ENCODE measurements around the gene PAK2. TPM values are rescaled to one million over a fixed set of nuclear protein-coding genes. Genes with fewer than 3 reads are reported as not detected.
A peak's percentile ranks its signal among the peaks of the same experiment; 100 is the strongest.
"Not testable (repeated sequence)": the region's sequence is repeated elsewhere in the genome, so short reads cannot be mapped to it uniquely, and the experiment has no call there.

PAK2 gene
- total RNA-seq, 1 donor from 2014 or later = 36.9 TPM

DNA sequence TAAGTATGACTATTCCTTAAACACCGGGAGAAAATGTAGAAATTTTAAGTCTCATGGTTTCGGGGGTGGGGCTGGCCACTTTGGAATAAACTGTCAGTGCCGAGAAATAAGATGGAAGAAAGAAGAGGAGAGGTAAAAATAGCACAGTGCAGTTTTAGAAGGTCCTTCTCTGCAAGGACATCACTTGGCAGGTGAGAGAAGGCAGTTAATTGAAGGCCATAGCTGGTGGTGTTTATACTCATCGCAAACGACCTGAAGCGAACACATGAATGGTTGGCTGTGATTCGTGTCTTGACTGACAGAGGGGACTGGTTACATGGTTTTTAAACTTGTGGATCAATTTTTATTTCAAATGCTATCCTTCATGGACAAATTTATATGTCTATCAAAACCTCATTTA, 73.2 kb downstream of the PAK2 start:
- Histone ChIP-seq H3K36me3 (ENCODE audit: control insufficient read depth, insufficient read depth, low read length) (peaks cover 8% of the 10 kb centered on the region), H3K27me3 (ENCODE audit: control insufficient read depth, insufficient read depth, low read length) (no peaks in the 10 kb centered on the region), H3K4me3 (ENCODE audit: low read depth, low read length) (no peak overlapping the region)
- FAIRE-seq = no peak
- TF ChIP-seq, protein P1, sequence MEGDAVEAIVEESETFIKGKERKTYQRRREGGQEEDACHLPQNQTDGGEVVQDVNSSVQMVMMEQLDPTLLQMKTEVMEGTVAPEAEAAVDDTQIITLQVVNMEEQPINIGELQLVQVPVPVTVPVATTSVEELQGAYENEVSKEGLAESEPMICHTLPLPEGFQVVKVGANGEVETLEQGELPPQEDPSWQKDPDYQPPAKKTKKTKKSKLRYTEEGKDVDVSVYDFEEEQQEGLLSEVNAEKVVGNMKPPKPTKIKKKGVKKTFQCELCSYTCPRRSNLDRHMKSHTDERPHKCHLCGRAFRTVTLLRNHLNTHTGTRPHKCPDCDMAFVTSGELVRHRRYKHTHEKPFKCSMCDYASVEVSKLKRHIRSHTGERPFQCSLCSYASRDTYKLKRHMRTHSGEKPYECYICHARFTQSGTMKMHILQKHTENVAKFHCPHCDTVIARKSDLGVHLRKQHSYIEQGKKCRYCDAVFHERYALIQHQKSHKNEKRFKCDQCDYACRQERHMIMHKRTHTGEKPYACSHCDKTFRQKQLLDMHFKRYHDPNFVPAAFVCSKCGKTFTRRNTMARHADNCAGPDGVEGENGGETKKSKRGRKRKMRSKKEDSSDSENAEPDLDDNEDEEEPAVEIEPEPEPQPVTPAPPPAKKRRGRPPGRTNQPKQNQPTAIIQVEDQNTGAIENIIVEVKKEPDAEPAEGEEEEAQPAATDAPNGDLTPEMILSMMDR (IDR thresholded peaks at IDR 0.05; ENCODE audit: insufficient read depth, low read length, severe bottlenecking) = no peak
- no peak for DNase-seq (ENCODE audit: low read depth)

GRCh38 chr3:196813903-196814302, 74.2 kb downstream of the PAK2 start:
- no peak overlapping the region for H3K4me3 ChIP-seq (ENCODE audit: low read depth, low read length)
- no peak for DNase-seq (ENCODE audit: low read depth)
- TF ChIP-seq, protein P1 (IDR thresholded peaks at IDR 0.05; ENCODE audit: insufficient read depth, low read length, severe bottlenecking) = no peak
- peaks cover 8% of the 10 kb centered on the region for H3K36me3 ChIP-seq (ENCODE audit: control insufficient read depth, insufficient read depth, low read length)
- H3K27me3 ChIP-seq (ENCODE audit: control insufficient read depth, insufficient read depth, low read length) = no peaks in the 10 kb centered on the region
- FAIRE-seq = no peak

DNA sequence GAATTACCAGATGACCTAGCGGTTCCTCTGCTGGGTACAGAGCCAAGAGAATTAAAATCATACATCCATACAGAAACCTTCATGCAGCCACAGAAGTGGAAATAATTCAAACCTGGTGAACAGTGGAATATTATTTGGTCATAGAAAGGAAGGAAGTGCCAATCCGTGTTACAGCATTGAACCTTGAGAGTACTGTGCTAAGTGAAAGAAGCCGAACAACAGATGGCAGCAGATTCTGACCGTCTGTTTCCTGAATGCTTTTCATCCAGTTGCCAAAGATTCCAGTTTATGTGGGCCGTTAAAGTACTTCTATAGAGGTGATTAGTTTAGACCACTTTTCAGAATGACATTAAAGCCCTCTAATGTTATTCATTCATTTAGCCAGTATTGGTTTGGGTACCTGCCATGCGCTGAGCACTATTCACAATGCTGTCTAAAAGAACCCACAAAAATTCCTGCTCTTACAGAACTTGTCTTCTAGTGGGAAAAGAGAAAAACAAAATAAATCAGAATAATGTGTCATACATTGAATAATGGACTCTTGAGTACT, 82.2 kb downstream of the PAK2 start:
- Histone ChIP-seq H3K27me3 (ENCODE audit: control insufficient read depth, insufficient read depth, low read length) (no peaks in the 10 kb centered on the region), H3K36me3 (ENCODE audit: control insufficient read depth, insufficient read depth, low read length) (peaks cover 19% of the 10 kb centered on the region), H3K4me3 (ENCODE audit: low read depth, low read length) (no peak overlapping the region)
- TF ChIP-seq, protein P1 (IDR thresholded peaks at IDR 0.05; ENCODE audit: insufficient read depth, low read length, severe bottlenecking) = no peak
- DNase-seq (ENCODE audit: low read depth) = no peak
- FAIRE-seq = no peak

DNA sequence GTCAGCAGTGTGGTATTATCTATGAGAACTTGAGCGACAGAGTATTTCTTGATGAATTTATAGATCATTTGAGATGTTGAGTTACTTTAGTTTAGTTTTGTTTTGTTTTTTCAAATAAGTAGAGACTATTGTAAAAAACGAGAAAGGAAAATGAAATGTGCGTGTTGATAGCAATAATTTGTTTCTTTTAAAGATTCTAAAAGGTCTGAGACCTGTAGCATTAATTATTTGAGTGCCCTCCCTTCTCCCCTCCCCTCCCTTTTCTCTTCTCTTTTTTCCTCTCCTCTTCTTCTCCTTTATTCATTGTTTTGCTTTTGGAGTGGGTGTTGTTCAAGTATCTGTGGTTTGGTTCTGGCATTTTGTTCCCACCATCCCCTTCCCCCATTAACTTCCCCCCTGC, 90.0 kb downstream of the PAK2 start:
- FAIRE-seq; H3K27me3 ChIP-seq (ENCODE audit: control insufficient read depth, insufficient read depth, low read length); H3K36me3 ChIP-seq (ENCODE audit: control insufficient read depth, insufficient read depth, low read length); H3K4me3 ChIP-seq (ENCODE audit: low read depth, low read length); DNase-seq (ENCODE audit: low read depth): not testable (repeated sequence)

- TF ChIP-seq, protein P1 (IDR thresholded peaks at IDR 0.05; ENCODE audit: insufficient read depth, low read length, severe bottlenecking) = no peak
- Histone ChIP-seq H3K36me3 (ENCODE audit: control insufficient read depth, insufficient read depth, low read length) (no peaks in the 10 kb centered on the region), H3K27me3 (ENCODE audit: control insufficient read depth, insufficient read depth, low read length) (no peaks in the 10 kb centered on the region), H3K4me3 (ENCODE audit: low read depth, low read length) (no peak overlapping the region)
- no peak for DNase-seq (ENCODE audit: low read depth)
- FAIRE-seq = no peak
These were observed 95.4 kb downstream of the PAK2 start for GRCh38 chr3:196835086-196835485.

DNA sequence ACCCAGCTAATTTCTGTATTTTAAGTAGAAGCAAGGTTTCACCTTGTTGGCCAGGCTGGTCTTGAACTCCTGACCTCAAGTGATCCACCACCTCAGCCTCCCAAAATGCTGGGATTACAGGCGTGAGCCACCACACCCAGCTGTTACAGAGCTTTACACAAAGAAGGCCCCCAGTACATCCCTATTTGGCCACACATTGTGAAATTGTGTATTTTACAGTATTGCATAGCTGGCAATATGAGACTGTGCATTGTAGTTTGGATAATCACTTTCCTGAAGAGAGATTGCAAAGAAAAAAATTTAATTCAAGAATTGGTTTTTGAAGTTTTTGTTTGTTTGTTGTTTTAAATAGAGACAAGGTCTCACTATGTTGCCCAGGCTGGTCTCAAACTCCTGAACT, 97.0 kb downstream of the PAK2 start:
- H3K36me3 ChIP-seq (ENCODE audit: control insufficient read depth, insufficient read depth, low read length); FAIRE-seq; H3K27me3 ChIP-seq (ENCODE audit: control insufficient read depth, insufficient read depth, low read length); H3K4me3 ChIP-seq (ENCODE audit: low read depth, low read length); DNase-seq (ENCODE audit: low read depth): not testable (repeated sequence)

DNA sequence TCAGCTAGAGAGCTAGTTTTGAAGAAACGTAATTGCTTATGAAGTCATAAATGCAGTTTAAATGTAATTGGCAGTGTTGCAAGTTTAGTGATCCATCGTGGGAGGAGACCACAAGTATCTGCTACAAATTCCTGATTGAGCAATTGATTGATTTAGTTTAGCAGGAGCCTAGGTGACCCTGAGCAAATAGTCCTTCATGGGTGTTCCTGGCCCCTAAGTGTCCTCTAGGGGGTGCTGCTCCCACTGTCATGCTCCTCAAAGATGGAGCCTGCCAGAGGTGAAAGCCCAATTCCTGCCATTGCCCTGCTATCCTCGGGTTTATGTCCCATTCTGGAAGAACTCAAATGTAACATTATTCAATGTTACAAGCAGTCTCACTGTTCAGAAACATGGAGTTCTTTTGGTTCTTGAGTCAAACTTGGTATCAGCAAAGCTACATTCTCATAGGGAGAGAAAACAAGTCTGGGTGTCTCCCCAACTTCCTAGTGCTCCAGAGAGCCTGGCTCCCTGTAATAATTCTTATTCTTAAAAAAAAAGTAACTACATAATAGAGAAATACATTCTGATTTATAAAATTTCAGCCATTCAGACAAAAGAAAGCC, 98.3 kb downstream of the PAK2 start:
- Histone ChIP-seq H3K27me3 (ENCODE audit: control insufficient read depth, insufficient read depth, low read length) (no peaks in the 10 kb centered on the region), H3K36me3 (ENCODE audit: control insufficient read depth, insufficient read depth, low read length) (no peaks in the 10 kb centered on the region), H3K4me3 (ENCODE audit: low read depth, low read length) (no peak overlapping the region)
- FAIRE-seq = no peak
- TF ChIP-seq, protein P1 (IDR thresholded peaks at IDR 0.05; ENCODE audit: insufficient read depth, low read length, severe bottlenecking) = peak; percentile 83
- DNase-seq (ENCODE audit: low read depth) = peak; percentile 50

- DNase-seq (ENCODE audit: low read depth); FAIRE-seq; H3K27me3 ChIP-seq (ENCODE audit: control insufficient read depth, insufficient read depth, low read length); H3K36me3 ChIP-seq (ENCODE audit: control insufficient read depth, insufficient read depth, low read length); H3K4me3 ChIP-seq (ENCODE audit: low read depth, low read length): not testable (repeated sequence)
These were observed 99.7 kb downstream of the PAK2 start for GRCh38 chr3:196839351-196839750.

Measured in bronchial epithelial cell (primary cell).